Astrocyte (in vitro differentiated cells and primary cell): Measurements from ENCODE around the gene SRGAP2B. TPM values are rescaled to one million over a fixed set of nuclear protein-coding genes. Genes with fewer than 3 reads are reported as not detected.
A peak's percentile ranks its signal among the peaks of the same experiment; 100 is the strongest.
"Not testable (repeated sequence)": the region's sequence is repeated elsewhere in the genome, so short reads cannot be mapped to it uniquely, and the experiment has no call there.

ENCODE experiments used
- DNase-seq: peaks from one replicate; pipeline ENCODE4 v3.0.0-alpha.2; 2010; ENCODE audit warnings: low read depth
- FAIRE-seq: peaks from 2 replicates; lab custom pipeline; 2011; peaks lifted over from hg19 to GRCh38; lab: Jason Lieb, UNC
- H2AFZ ChIP-seq: 2 replicates; pipeline ENCODE4 v1.6.0; 2012; ENCODE audit warnings: low read depth, low read length, inconsistent platforms
- H3K27ac ChIP-seq: 2 replicates; pipeline ENCODE4 v1.5.1; 2011; ENCODE audit warnings: low read depth, low read length, inconsistent platforms
- H3K27me3 ChIP-seq: 2 replicates; pipeline ENCODE4 v1.6.0; 2011; ENCODE audit warnings: low read length, inconsistent platforms; ENCODE audit not compliant: insufficient read depth
- H3K36me3 ChIP-seq: 2 replicates; pipeline ENCODE4 v1.5.1; 2011; ENCODE audit warnings: low read length, inconsistent platforms; ENCODE audit not compliant: insufficient read depth
- H3K4me1 ChIP-seq: 2 replicates; pipeline ENCODE4 v1.5.1; 2011; ENCODE audit warnings: low read length, inconsistent platforms; ENCODE audit not compliant: insufficient read depth
- H3K4me2 ChIP-seq: 2 replicates; pipeline ENCODE4 v1.6.0; 2012; ENCODE audit warnings: low read length, inconsistent platforms
- H3K4me3 ChIP-seq: 2 replicates; pipeline ENCODE4 v1.5.1; 2011; ENCODE audit warnings: low read depth, mild to moderate bottlenecking, low read length, inconsistent platforms; ENCODE audit not compliant: insufficient read depth
- H3K79me2 ChIP-seq: 2 replicates; pipeline ENCODE4 v1.6.0; 2012; ENCODE audit warnings: mild to moderate bottlenecking, low read length, inconsistent platforms; ENCODE audit not compliant: insufficient read depth
- H3K9ac ChIP-seq: 2 replicates; pipeline ENCODE4 v1.6.0; 2012; ENCODE audit warnings: mild to moderate bottlenecking, low read length, inconsistent platforms
- H3K9me3 ChIP-seq: 2 replicates; pipeline ENCODE4 v1.5.1; 2012; ENCODE audit warnings: low read depth, mild to moderate bottlenecking, low read length, inconsistent platforms; ENCODE audit not compliant: insufficient read depth
- H4K20me1 ChIP-seq: 2 replicates; pipeline ENCODE4 v1.6.0; 2012; ENCODE audit warnings: low read length, inconsistent platforms; ENCODE audit not compliant: insufficient read depth
- H3K27ac Mint-ChIP-seq: one replicate; pipeline ENCODE4 v1.8.0; 2021; ENCODE audit warnings: mild to moderate bottlenecking, mixed read lengths; ENCODE audit not compliant: unreplicated experiment
- H3K27me3 Mint-ChIP-seq: one replicate; pipeline ENCODE4 v1.8.0; 2021; ENCODE audit warnings: low read depth, mixed read lengths; ENCODE audit not compliant: unreplicated experiment
- H3K36me3 Mint-ChIP-seq: one replicate; pipeline ENCODE4 v1.8.0; 2021; ENCODE audit warnings: low read depth, mixed read lengths; ENCODE audit not compliant: unreplicated experiment
- H3K4me1 Mint-ChIP-seq: one replicate; pipeline ENCODE4 v1.8.0; 2021; ENCODE audit warnings: low read depth, mixed read lengths; ENCODE audit not compliant: unreplicated experiment
- H3K4me3 Mint-ChIP-seq: one replicate; pipeline ENCODE4 v1.8.0; 2021; ENCODE audit warnings: mild to moderate bottlenecking, moderate library complexity, mixed read lengths; ENCODE audit not compliant: unreplicated experiment
- H3K9me3 Mint-ChIP-seq: one replicate; pipeline ENCODE4 v1.8.0; 2021; ENCODE audit warnings: mild to moderate bottlenecking, mixed read lengths; ENCODE audit not compliant: unreplicated experiment
- total RNA-seq: library from RNA; stranded (reverse); gene quantifications from 2 replicates; pipeline ENCODE4 v1.2.1, GENCODE V29; 2021

Gene SRGAP2B
- total RNA-seq, 1 donor from 2014 or later, result 72.3 TPM

GRCh38 chr1:144982802-144983525 is 112.2 kb downstream of the SRGAP2B start:
- H3K36me3 ChIP-seq, H3K4me1 Mint-ChIP-seq, H3K9me3 Mint-ChIP-seq, FAIRE-seq, H3K4me2 ChIP-seq, H3K27me3 ChIP-seq, H3K4me1 ChIP-seq, H3K27ac ChIP-seq, DNase-seq, H3K9me3 ChIP-seq, H4K20me1 ChIP-seq, H3K4me3 ChIP-seq, H3K79me2 ChIP-seq, H3K36me3 Mint-ChIP-seq, H3K27ac Mint-ChIP-seq, H2AFZ ChIP-seq, H3K27me3 Mint-ChIP-seq, H3K9ac ChIP-seq, H3K4me3 Mint-ChIP-seq: not testable (repeated sequence)

- H2AFZ ChIP-seq, FAIRE-seq, H3K27me3 Mint-ChIP-seq, H3K4me1 ChIP-seq, H3K36me3 Mint-ChIP-seq, H3K4me1 Mint-ChIP-seq, H3K4me3 Mint-ChIP-seq, H3K9me3 ChIP-seq, H4K20me1 ChIP-seq, H3K27ac ChIP-seq, H3K9me3 Mint-ChIP-seq, H3K4me2 ChIP-seq, H3K27me3 ChIP-seq, H3K79me2 ChIP-seq, H3K4me3 ChIP-seq, DNase-seq, H3K9ac ChIP-seq, H3K36me3 ChIP-seq: not testable (repeated sequence)
- peak overlapping the region; percentile 79 for H3K27ac Mint-ChIP-seq
These were observed 114.0 kb downstream of the SRGAP2B start for GRCh38 chr1:144981157-144981556.

- not testable (repeated sequence) for H3K36me3 Mint-ChIP-seq, H2AFZ ChIP-seq, H3K27me3 ChIP-seq, H3K27ac Mint-ChIP-seq, H4K20me1 ChIP-seq, H3K9me3 Mint-ChIP-seq, H3K4me3 ChIP-seq, H3K9me3 ChIP-seq, H3K9ac ChIP-seq, H3K4me2 ChIP-seq, H3K27me3 Mint-ChIP-seq, H3K27ac ChIP-seq, H3K79me2 ChIP-seq, FAIRE-seq, DNase-seq, H3K4me1 ChIP-seq, H3K4me1 Mint-ChIP-seq, H3K36me3 ChIP-seq, H3K4me3 Mint-ChIP-seq
These were observed 115.0 kb downstream of the SRGAP2B start for GRCh38 chr1:144979960-144980595.

GRCh38 chr1:144977856-144978255 is 117.3 kb downstream of the SRGAP2B start:
- not testable (repeated sequence) for H2AFZ ChIP-seq, H3K4me3 ChIP-seq, H3K4me3 Mint-ChIP-seq, H3K9me3 ChIP-seq, H3K4me1 ChIP-seq, H3K4me1 Mint-ChIP-seq, H3K4me2 ChIP-seq, H3K9ac ChIP-seq, H3K36me3 Mint-ChIP-seq, H3K27me3 ChIP-seq, H3K27ac Mint-ChIP-seq, H4K20me1 ChIP-seq, H3K27ac ChIP-seq, DNase-seq, H3K79me2 ChIP-seq, FAIRE-seq, H3K9me3 Mint-ChIP-seq, H3K27me3 Mint-ChIP-seq, H3K36me3 ChIP-seq

DNA sequence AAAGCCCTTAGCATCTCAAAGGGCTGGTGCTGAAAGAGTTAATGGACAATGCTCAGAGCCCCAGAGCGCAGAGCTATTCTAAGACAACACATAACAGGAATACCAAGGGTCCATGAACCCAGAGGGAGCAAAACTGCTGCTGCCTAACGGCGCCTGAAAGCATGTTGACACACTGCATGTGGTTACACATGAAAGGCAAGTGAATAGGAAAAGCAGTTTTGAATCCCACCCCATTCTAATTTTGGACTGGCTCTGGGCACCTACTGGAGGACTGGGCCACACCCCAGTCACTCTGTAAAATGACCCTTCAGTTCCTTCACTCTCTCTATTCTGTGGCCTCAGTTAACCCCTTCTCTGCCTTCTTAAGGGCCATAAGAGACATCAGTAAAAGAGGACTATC is 123.2 kb downstream of the SRGAP2B start:
- not testable (repeated sequence) for H3K79me2 ChIP-seq, DNase-seq, H3K9ac ChIP-seq, H3K9me3 ChIP-seq, H3K27me3 ChIP-seq, H3K4me3 ChIP-seq, H3K27me3 Mint-ChIP-seq, H3K4me2 ChIP-seq, H3K4me1 Mint-ChIP-seq, H3K36me3 Mint-ChIP-seq, H3K27ac Mint-ChIP-seq, H4K20me1 ChIP-seq, H3K4me1 ChIP-seq, FAIRE-seq, H2AFZ ChIP-seq, H3K27ac ChIP-seq, H3K36me3 ChIP-seq, H3K4me3 Mint-ChIP-seq, H3K9me3 Mint-ChIP-seq

- not testable (repeated sequence) for H3K4me1 ChIP-seq, H4K20me1 ChIP-seq, H3K27me3 Mint-ChIP-seq, H3K36me3 Mint-ChIP-seq, H3K36me3 ChIP-seq, H3K4me2 ChIP-seq, H3K27ac ChIP-seq, H3K27me3 ChIP-seq, H3K4me1 Mint-ChIP-seq, H3K4me3 Mint-ChIP-seq, H2AFZ ChIP-seq, H3K9me3 Mint-ChIP-seq, H3K9ac ChIP-seq, FAIRE-seq, H3K4me3 ChIP-seq, DNase-seq, H3K27ac Mint-ChIP-seq, H3K9me3 ChIP-seq, H3K79me2 ChIP-seq
These were observed 128.6 kb downstream of the SRGAP2B start for GRCh38 chr1:144966488-144966887.
